Measurements from ENCODE around the gene CERS6. TPM values are rescaled to one million over a fixed set of nuclear protein-coding genes. Genes with fewer than 3 reads are reported as not detected.

CERS6 gene
- total and polyA plus RNA-seq, 10 of the 15 experiments (the other 5 are each of a cell fraction or from before 2014, with no cell fraction given) = 1.3 to 20.4 (median 14.1) TPM

- no peak for TF ChIP-seq ZNF687 (IDR thresholded peaks at IDR 0.05)
- TF ChIP-seq, protein P1, sequence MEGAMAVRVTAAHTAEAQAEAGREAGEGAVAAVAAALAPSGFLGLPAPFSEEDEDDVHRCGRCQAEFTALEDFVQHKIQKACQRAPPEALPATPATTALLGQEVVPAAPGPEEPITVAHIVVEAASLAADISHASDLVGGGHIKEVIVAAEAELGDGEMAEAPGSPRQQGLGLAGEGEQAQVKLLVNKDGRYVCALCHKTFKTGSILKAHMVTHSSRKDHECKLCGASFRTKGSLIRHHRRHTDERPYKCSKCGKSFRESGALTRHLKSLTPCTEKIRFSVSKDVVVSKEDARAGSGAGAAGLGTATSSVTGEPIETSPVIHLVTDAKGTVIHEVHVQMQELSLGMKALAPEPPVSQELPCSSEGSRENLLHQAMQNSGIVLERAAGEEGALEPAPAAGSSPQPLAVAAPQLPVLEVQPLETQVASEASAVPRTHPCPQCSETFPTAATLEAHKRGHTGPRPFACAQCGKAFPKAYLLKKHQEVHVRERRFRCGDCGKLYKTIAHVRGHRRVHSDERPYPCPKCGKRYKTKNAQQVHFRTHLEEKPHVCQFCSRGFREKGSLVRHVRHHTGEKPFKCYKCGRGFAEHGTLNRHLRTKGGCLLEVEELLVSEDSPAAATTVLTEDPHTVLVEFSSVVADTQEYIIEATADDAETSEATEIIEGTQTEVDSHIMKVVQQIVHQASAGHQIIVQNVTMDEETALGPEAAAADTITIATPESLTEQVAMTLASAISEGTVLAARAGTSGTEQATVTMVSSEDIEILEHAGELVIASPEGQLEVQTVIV (IDR thresholded peaks at IDR 0.05; ENCODE audit: borderline replicate concordance, partially characterized antibody) = no peak
These were observed 246.5 kb downstream of the CERS6 start (continued) for GRCh38 chr2:168702579-168702978.

GRCh38 chr2:168703926-168704325 lies 247.9 kb downstream of the CERS6 start:
- in situ Hi-C loops (cut with MboI) = loop anchor here (5.0 kb wide), 1 partner anchor 357 kb away; no protein-coding TSS in a partner anchor

More at GRCh38 chr2:168703926-168704325, 247.9 kb downstream of the CERS6 start:
- no peaks in the 10 kb centered on the region for H3K79me2 ChIP-seq (ENCODE audit: control insufficient read depth, insufficient read depth, low read length)
- FAIRE-seq = no peak
- no peak overlapping the region for H2AFZ ChIP-seq (ENCODE audit: control insufficient read depth, low read depth, low read length)
- POLR2A ChIA-PET = no interaction called here
- RAD21 ChIA-PET (ENCODE audit: unreplicated experiment) = no interaction called here
- H3K4me3 ChIP-seq = no peak overlapping the region
- TF ChIP-seq CEBPB (IDR thresholded peaks at IDR 0.05; ENCODE audit: borderline replicate concordance in 1 of 2, low read depth in 2 of 2, low read length in 2 of 2) (no peak), RUNX3 (IDR thresholded peaks at IDR 0.05; ENCODE audit: low read length) (no peak), FOXM1 (IDR thresholded peaks at IDR 0.05; ENCODE audit: low read depth, low read length) (no peak), LARP7 (IDR thresholded peaks at IDR 0.05) (no peak), TAF1 (IDR thresholded peaks at IDR 0.05; ENCODE audit: borderline replicate concordance, low read depth, low read length) (no peak), MYB (IDR thresholded peaks at IDR 0.05; ENCODE audit: borderline replicate concordance, low read depth, low read length) (no peak), ATF7 (IDR thresholded peaks at IDR 0.05; ENCODE audit: low read depth) (no peak), IRF3 (IDR thresholded peaks at IDR 0.05) (no peak)
- TF ChIP-seq, protein P2, sequence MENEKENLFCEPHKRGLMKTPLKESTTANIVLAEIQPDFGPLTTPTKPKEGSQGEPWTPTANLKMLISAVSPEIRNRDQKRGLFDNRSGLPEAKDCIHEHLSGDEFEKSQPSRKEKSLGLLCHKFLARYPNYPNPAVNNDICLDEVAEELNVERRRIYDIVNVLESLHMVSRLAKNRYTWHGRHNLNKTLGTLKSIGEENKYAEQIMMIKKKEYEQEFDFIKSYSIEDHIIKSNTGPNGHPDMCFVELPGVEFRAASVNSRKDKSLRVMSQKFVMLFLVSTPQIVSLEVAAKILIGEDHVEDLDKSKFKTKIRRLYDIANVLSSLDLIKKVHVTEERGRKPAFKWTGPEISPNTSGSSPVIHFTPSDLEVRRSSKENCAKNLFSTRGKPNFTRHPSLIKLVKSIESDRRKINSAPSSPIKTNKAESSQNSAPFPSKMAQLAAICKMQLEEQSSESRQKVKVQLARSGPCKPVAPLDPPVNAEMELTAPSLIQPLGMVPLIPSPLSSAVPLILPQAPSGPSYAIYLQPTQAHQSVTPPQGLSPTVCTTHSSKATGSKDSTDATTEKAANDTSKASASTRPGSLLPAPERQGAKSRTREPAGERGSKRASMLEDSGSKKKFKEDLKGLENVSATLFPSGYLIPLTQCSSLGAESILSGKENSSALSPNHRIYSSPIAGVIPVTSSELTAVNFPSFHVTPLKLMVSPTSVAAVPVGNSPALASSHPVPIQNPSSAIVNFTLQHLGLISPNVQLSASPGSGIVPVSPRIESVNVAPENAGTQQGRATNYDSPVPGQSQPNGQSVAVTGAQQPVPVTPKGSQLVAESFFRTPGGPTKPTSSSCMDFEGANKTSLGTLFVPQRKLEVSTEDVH (IDR thresholded peaks at IDR 0.05; ENCODE audit: low read depth, partially characterized antibody) = no peak
- no peak overlapping the region for H3K27ac ChIP-seq (ENCODE audit: control insufficient read depth, insufficient read depth)
- WGBS (ENCODE audit: insufficient coverage, insufficient replicate concordance, low lambda C conversion rate, missing lambda C conversion rate) = 90% methylated on average over 5 of the region's 5 CpGs
- SMC1A ChIA-PET (ENCODE audit: uncharacterized antibody, unreplicated experiment) = interaction anchor here (0.7 to 1.7 kb wide), 3 partner anchors 9 to 357 kb away, joined by 4 to 5 read pairs (median 4); no protein-coding TSS in a partner anchor
- no peak overlapping the region for H3K9ac ChIP-seq (ENCODE audit: control insufficient read depth, insufficient read depth, low read length)
- ATAC-seq = no peak; the same call in 2 of the 3 replicates
- intact Hi-C loops (cut with micrococcal nuclease; ENCODE audit: unreplicated experiment) = no loop called here
- CTCF ChIA-PET = interaction anchor here (0.6 to 5.4 kb wide), 4 partner anchors 17 to 357 kb away, joined by 3 to 40 read pairs (median 4); no protein-coding TSS in a partner anchor
- no peaks in the 10 kb centered on the region for H3K27me3 ChIP-seq (replicated peaks in 1 of 2; ENCODE audit: control insufficient read depth in 2 of 2, insufficient read depth in 2 of 2, low read length in 1 of 2)
- H3K9me3 ChIP-seq (replicated peaks; ENCODE audit: control insufficient read depth, insufficient read depth, low read length) = no peaks in the 10 kb centered on the region
- no TSS peak for BruUV-seq (replicated peaks)
- H3K4me2 ChIP-seq (ENCODE audit: control insufficient read depth, insufficient read depth) = no peak overlapping the region
- H4K20me1 ChIP-seq (ENCODE audit: control insufficient read depth, insufficient read depth) = no peaks in the 10 kb centered on the region
- DNase-seq (ENCODE audit: low read depth, low spot score) = no peak
- H3K4me1 ChIP-seq (ENCODE audit: control insufficient read depth, insufficient read depth, low read length) = no peaks in the 10 kb centered on the region
- peaks cover 0 to 3% of the 10 kb centered on the region in 2 experiments; a peak in 1 of 4 replicates for H3K36me3 ChIP-seq (ENCODE audit: control insufficient read depth in 2 of 2, insufficient read depth in 2 of 2, low read length in 1 of 2)

Data from GM12878 (cell line).